ACHN (cell line): ENCODE data around the gene USP7.

ENCODE experiments used
- DNase-seq: peaks from one replicate; pipeline ENCODE4 v3.0.0-alpha.2; 2015
- in situ Hi-C: cut with HindIII; loops from 2 replicates; pipeline ENCODE4 v1.10.0; 2017; ENCODE audit warnings: low sequenced_read_pairs, low pct_ligation_motif_present, low pct_unique_long_range_greater_than_20kb

Gene USP7

DNA sequence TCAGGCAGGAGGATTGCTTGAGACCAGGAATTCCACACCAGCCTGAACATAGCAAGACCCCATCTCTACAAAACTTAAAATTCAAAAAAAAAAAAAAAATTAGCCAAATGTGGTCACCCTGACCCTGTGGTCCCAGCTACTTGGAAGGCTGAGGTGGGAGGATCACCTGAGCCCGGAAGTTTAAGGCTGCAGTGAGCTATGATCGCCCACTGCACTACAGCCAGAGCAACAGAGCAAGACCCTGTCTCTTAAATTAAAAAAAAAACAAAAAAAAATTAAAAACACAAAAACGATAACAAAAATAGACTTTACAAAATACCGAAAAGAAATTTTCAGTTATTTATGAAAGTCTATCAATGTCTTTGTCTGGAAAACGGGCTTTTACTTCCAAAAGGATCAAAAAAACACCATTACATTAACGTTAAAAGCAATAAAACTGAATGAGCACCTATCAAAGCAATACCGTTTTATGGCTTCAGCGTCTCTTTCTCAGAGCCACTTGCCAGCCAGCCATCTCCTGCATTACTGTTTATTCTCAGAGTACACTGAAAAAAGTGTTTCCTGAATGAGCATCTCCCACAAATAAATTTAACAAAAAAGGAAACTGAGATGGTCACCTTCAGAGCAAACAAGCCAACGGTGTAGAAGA, 6.1 kb downstream of the USP7 start:
- no peak for DNase-seq
- in situ Hi-C loops = no loop called here

DNA sequence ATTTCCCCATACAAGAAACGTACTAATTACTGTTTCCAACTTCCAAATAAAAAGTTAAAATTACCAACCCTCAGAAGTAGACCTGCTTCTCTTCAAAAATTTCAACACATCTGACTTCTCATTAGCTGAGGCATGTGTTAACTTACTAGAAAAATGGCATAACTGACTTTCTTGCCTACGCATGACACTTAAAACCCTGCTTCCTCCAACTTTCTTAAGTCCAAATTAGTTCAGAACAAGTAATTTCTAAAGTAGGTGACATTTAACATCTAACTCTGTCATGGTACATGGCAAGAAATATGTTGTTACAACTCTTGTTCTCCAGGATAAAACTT, 6.7 kb downstream of the USP7 start:
- in situ Hi-C loops = no loop called here
- no peak for DNase-seq

- DNase-seq = no peak
- in situ Hi-C loops = no loop called here
These were observed 7.2 kb downstream of the USP7 start for GRCh38 chr16:8956265-8957062.

DNA sequence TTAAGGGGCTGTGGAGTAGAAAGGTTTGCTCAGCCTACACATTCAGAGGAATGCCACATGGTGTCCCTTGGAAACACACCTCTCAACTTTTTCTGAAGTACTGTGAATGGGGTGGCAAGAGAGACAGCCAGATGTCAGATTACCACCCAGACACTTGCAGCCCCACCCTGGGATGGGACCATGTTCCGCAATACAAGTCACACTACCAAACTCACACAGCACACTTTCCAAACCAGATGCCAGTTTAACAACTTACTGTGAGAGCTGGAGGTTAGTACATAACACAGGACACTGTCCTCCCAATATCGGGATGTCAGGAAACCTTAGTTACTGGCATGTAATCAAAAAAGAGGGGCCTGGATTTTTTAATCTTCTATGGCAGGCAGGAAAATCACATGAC, 7.9 kb downstream of the USP7 start:
- in situ Hi-C loops = no loop called here
- DNase-seq = no peak

GRCh38 chr16:8953064-8953463, 10.6 kb downstream of the USP7 start:
- DNase-seq = no peak

DNA sequence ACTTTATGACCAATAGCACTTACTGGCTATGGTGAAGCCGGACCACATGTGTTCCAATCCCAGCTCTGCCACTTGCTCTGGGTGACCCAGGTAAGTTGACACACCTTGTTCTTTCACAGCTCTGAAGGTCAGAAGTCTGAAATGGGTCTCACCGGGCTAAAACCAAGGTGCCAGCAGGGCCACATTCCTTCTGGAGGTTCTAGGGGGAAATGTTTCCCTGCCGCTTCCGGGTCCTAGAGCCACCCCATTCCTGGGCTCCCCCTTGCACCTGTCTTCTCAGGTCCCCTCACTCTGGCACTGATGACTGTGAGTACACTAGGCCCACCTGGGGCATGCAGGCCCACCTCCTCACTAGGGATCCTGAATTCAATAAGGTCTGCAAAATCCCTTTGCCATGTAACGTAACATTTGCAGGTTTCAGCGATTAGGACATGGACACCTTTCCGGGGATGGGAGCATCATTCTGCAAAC, 11.4 kb downstream of the USP7 start:
- DNase-seq = no peak
- in situ Hi-C loops = no loop called here

More at GRCh38 chr16:8953064-8953463, 10.6 kb downstream of the USP7 start:
- in situ Hi-C loops = no loop called here

DNA sequence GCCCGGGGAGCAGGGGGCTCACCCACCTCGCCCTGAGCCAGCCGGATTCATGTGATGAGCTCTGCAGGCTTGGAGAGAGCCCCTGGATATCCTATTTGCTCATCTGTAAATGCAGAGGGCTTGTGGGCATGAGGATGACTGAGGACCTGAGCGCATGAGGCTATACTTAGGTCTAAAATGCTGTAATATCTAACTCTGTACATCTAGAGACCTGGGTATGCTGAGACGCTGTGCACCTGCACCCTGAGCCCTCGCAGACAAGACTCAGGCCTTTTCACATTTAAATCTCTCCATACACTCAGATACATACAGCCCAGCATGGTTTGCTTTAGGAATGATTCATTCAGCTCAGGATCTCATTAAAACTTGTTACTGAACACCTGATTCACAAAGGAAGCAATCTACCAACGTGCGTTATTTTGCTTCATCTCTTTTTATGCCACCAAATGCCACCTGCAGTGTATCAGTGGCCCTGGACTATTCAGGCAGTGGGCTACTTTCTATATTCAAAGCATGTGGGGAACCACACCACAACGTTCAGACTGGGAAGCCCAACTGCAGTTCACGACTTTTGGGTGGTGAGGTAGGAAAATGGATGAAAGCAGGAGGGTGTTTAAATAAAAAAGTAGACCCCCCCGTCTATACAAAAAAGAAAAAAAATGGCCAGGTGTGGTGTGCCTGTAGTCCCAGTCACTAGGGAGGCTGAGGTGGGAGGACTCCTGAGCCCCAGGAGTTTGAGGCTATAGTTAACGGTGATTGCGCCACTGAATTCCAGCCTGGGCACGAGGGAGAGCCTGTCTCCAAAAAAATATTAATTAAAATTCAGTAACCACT, 12.0 kb downstream of the USP7 start:
- in situ Hi-C loops = no loop called here

DNA sequence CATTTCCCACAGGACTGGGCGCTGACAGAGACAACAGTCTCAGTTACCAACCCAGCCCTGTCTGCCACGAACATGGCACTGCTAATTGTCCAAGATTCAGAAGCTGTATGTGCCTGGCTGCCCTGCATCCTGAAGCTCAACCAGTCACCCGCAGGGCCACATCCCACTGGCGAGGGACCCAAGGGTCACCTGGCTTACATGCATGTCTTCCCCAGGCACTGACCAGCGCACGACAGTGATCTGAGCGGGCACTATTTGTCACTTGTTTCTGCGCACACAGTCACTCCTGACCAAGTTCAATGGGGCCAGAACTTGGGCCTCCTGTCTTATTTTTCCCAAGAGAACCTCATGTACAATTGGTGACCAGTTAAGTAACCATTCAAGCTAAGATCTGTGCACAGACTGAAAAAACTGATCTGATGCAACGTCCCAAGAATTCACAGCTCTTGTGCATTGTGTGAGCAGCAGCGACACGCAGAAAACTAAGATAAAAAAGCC, 13.1 kb downstream of the USP7 start:
- DNase-seq = no peak
- in situ Hi-C loops = no loop called here

More for the DNA sequence above, 12.0 kb downstream of the USP7 start:
- no peak for DNase-seq

- in situ Hi-C loops = no loop called here
- no peak for DNase-seq
These were observed 13.9 kb downstream of the USP7 start for GRCh38 chr16:8949536-8950418.

DNA sequence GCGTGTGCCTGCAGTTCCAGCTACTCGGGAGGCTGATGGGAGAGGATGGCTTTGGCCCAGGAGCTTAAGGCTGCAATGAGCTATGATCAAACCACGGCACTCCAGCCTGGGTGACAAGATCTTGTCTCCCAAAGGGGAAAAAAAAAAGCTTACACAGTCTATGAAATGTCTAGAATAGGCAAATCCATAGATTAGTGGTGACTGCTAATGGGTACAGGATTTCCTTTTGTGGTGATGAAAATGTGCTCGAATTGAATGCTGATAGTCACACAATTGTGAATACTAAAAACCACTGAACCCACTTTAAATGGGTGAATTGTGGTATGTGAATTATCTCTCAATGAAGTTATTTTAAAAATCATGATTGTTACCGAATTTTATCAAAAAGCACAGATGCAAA, 14.9 kb downstream of the USP7 start:
- in situ Hi-C loops = no loop called here
- DNase-seq = no peak

DNA sequence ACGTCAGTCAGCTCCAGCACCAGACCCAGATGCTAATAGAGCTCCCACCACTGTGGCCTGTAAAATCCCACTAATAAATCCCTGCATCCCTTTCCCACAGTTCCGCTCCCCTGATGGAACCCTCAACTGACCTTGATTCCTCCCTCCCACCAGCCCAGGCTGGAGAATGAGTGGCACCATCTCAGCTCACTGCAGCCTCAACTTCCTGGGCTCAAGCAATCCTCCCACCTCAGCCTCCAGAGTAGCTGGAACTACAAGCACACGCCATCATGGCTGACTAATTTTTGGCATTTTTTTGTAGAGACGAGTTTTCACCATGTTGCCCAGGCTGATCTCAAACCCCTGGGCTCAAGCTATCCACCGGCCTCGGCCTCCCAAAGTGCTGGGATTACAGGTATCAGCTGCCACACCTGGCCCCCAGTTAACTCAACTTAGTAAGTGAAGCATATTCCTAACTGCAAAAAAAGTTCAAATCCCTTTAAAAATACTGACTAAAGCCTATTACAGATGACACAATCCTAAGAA, 15.6 kb downstream of the USP7 start:
- in situ Hi-C loops = no loop called here

DNA sequence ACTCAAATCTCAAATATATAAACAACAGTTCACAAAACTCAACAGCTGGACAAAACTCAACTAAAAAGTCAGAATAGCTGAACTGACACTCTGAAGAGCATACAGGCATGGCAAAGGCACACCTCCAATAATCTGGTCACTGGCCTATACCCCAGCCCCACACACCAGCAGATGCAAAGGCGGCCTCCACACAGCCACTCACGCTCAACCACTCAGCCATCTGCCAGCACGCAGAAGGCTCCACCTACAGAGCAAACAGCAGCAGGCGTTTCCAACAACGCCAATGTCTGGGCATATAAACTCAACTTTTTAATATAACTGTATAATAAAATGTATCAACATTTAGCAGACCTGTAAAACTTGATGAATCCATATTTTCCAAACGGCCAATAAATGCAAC, 17.2 kb downstream of the USP7 start:
- in situ Hi-C loops = no loop called here
- DNase-seq = no peak

More for the DNA sequence above, 15.6 kb downstream of the USP7 start:
- DNase-seq = no peak

DNA sequence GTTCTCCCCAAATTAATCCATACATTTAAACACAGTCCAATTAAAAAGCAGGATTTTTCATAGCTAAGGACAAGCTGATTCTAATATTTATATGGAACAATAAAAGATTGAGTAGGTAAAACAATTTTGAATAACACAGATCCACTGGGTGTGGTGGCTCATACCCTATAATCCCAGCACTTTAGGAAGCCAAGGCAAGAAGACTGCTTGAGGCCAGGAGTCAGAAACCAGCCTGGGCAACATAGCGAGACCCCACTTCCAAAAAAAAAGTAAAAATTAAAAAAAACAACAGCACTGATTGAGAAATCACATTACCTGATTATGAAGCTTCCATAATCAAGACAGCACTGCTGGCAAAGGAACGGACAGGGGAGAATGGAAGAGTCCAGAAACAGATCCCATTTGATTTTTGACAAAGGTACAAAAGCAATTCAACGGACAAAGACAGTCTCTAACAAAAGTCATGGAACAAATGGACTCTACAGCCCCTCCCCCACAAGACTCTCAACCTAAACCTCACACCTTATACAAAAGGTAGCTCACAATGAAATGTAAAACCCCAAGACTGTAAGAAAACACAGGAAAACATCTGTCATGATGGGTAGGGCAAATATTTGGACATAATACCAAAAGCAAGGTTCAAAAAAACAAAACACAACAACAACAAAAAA, 17.9 kb downstream of the USP7 start:
- no peak for DNase-seq
- in situ Hi-C loops = no loop called here

- in situ Hi-C loops = no loop called here
- DNase-seq = no peak
These were observed 19.5 kb downstream of the USP7 start for GRCh38 chr16:8943966-8944759.

- no peak for DNase-seq
- in situ Hi-C loops = no loop called here
These were observed 20.5 kb downstream of the USP7 start for GRCh38 chr16:8943001-8943763.

DNA sequence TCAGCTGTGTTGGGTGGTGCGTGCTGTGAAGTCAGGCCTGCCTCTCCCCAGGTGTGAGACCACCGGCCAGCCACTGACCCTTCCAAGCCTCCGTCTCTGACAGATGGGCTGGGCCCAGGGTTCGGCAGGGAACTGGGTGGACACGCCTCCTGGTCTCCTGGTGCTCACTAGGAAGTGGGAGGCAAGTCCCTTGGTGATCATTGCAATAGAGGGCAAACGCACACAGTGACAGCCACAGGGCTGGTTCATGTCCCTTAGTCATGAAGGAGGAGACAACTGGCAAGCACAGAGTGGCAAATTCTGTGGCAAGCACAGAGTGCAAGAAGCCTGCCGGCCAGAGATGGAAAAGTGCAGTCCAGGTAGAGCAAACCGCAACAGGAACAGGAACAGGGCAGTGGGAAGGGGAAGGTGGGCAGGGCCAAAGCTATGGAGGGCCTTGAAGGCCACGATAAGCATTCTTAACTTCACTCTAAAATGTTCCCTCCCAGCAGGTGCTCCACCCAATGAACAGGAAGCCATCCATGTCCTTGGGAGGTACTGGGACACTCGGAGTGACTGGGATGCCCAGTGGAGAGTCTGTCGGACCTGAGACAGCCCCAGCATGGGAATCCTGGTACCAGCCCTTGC, 21.9 kb downstream of the USP7 start:
- in situ Hi-C loops = no loop called here

More for the DNA sequence above, 21.9 kb downstream of the USP7 start:
- no peak for DNase-seq
